Mesothelial cell of epicardium (in vitro differentiated cells): ENCODE data around the gene EPC2. TPM values are rescaled to one million over a fixed set of nuclear protein-coding genes. Genes with fewer than 3 reads are reported as not detected.

Source experiments
- DNase-seq, 2 experiments: peaks; one replicate each; pipeline ENCODE4 v3.0.0; 2021; ENCODE audit warnings: low spot score in 2 of 2; ENCODE audit not compliant: unreplicated experiment in 2 of 2
- H3K27ac Mint-ChIP-seq: 2 replicates; pipeline ENCODE4 v1.8.0; 2021; ENCODE audit warnings: mixed read lengths
- H3K27me3 Mint-ChIP-seq: 2 replicates; pipeline ENCODE4 v1.8.0; 2021; ENCODE audit warnings: low read depth, mixed read lengths
- H3K36me3 Mint-ChIP-seq: 2 replicates; pipeline ENCODE4 v1.8.0; 2021; ENCODE audit warnings: mixed read lengths
- H3K4me1 Mint-ChIP-seq: 2 replicates; pipeline ENCODE4 v1.8.0; 2021; ENCODE audit warnings: mixed read lengths
- H3K4me3 Mint-ChIP-seq: 2 replicates; pipeline ENCODE4 v1.8.0; 2021; ENCODE audit warnings: mild to moderate bottlenecking, moderate library complexity, mixed read lengths
- H3K9me3 Mint-ChIP-seq: 2 replicates; pipeline ENCODE4 v1.8.0; 2021; ENCODE audit warnings: mixed read lengths
- CTCF ChIP-seq: fragments of 200-600 bp; sonication (generic); IDR thresholded peaks from one replicate; pipeline ENCODE4 v1.5.0; 2021; ENCODE audit warnings: antibody characterized with exemption; ENCODE audit not compliant: unreplicated experiment
- total RNA-seq: library from RNA; stranded (reverse); gene quantifications from 3 replicates; pipeline ENCODE4 v1.2.1, GENCODE V29; 2021

Gene EPC2
- total RNA-seq, 1 donor from 2014 or later, result 43.8 TPM

GRCh38 chr2:148615381-148615841, 29.1 kb upstream of the EPC2 start:
- DNase-seq, result no peak
- H3K36me3 Mint-ChIP-seq, result no peaks in the 10 kb centered on the region
- TF ChIP-seq CTCF, result no peak
- peaks cover 27% of the 10 kb centered on the region for H3K4me1 Mint-ChIP-seq
- no peak overlapping the region for H3K4me3 Mint-ChIP-seq
- no peaks in the 10 kb centered on the region for H3K9me3 Mint-ChIP-seq
- no peaks in the 10 kb centered on the region for H3K27me3 Mint-ChIP-seq
- peak overlapping the region; percentile 97 for H3K27ac Mint-ChIP-seq

DNA sequence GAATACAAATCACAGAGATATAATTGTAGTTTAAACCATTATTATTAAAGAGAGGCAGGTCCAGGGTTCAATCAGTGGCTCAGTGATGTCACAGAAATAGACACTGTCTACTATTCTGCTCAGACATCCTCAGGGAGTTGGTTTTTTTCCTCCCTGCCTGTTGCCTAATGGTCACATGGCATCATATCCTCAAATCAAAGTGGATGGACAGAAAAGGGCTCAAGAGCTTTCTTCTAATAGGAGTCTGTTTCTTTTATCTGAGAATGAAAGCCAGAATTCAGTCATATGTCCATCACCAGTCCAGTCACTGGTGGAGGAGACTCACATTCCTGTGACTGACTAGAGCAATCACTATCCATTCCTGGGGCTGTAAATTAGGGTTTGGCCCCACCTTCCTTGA, 27.9 kb upstream of the EPC2 start:
- Mint-ChIP-seq H3K9me3 (no peaks in the 10 kb centered on the region), H3K4me3 (no peak overlapping the region), H3K4me1 (peaks cover 27% of the 10 kb centered on the region), H3K27ac (no peak overlapping the region), H3K36me3 (no peaks in the 10 kb centered on the region), H3K27me3 (no peaks in the 10 kb centered on the region)
- TF ChIP-seq CTCF, result no peak
- no peak for DNase-seq

DNA sequence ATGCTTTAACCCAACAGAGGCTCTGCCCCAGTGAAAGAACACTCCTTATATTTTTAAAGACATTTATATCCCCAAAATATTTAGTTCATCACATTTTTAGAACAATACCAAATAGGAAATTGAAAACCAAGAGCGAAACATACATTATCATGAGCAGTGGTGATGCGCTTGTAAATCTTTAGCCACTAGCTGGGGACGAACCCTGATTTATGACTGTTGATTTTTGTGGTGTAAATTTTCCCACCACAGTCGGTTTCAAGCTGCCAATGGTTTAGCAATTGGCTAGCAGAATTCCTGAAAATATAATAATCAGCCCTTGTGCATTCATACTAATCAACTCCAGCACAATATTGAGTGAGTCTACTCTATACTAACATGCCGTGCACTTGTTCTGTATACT, 27.3 kb upstream of the EPC2 start:
- DNase-seq, result no peak
- peaks cover 27% of the 10 kb centered on the region for H3K4me1 Mint-ChIP-seq
- H3K36me3 Mint-ChIP-seq, result no peaks in the 10 kb centered on the region
- H3K4me3 Mint-ChIP-seq, result no peak overlapping the region
- no peaks in the 10 kb centered on the region for H3K9me3 Mint-ChIP-seq
- H3K27me3 Mint-ChIP-seq, result no peaks in the 10 kb centered on the region
- TF ChIP-seq CTCF, result no peak
- no peak overlapping the region for H3K27ac Mint-ChIP-seq

- no peaks in the 10 kb centered on the region for H3K9me3 Mint-ChIP-seq
- peaks cover 22% of the 10 kb centered on the region for H3K4me1 Mint-ChIP-seq
- no peak overlapping the region for H3K4me3 Mint-ChIP-seq
- H3K27ac Mint-ChIP-seq, result no peak overlapping the region
- H3K27me3 Mint-ChIP-seq, result no peaks in the 10 kb centered on the region
- H3K36me3 Mint-ChIP-seq, result no peaks in the 10 kb centered on the region
- no peak for DNase-seq
- TF ChIP-seq CTCF, result no peak
Observed at GRCh38 chr2:148619560-148620195, 24.9 kb upstream of the EPC2 start.

DNA sequence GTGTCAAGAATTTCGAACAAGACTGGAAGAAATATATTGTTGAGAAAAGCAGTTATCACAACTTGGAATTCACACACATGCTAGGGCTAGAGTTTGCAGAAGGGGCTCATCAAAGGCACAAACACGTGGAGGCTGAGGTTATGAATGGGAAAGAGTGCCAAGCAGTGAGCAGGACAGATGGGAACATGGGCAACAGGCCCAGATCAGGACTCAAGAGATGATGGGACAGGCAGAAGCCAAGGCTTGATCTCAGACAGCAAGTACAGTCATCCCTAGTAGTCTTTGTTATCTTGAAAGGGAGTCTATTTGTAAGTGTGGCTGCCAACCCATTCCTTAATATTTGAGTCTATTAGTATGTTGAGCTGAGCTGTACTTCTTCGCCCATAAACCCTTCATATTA, 22.2 kb upstream of the EPC2 start:
- Mint-ChIP-seq H3K27ac (no peak overlapping the region), H3K27me3 (no peaks in the 10 kb centered on the region), H3K4me1 (peaks cover 5% of the 10 kb centered on the region), H3K4me3 (no peak overlapping the region), H3K36me3 (no peaks in the 10 kb centered on the region), H3K9me3 (no peaks in the 10 kb centered on the region)
- no peak for DNase-seq
- no peak for TF ChIP-seq CTCF

- no peak overlapping the region for H3K27ac Mint-ChIP-seq
- H3K36me3 Mint-ChIP-seq, result no peaks in the 10 kb centered on the region
- peaks cover 5% of the 10 kb centered on the region for H3K4me1 Mint-ChIP-seq
- TF ChIP-seq CTCF, result no peak
- DNase-seq, result no peak
- H3K27me3 Mint-ChIP-seq, result no peaks in the 10 kb centered on the region
- H3K9me3 Mint-ChIP-seq, result no peaks in the 10 kb centered on the region
- H3K4me3 Mint-ChIP-seq, result no peak overlapping the region
Observed at GRCh38 chr2:148623086-148623485, 21.5 kb upstream of the EPC2 start.
